DMS153 treated with DMSO at 0.1 percent for 48 hours (cell line): ENCODE data around the gene RAD9A.

Experiments used
- DNase-seq: peaks from one replicate; lab custom pipeline; 2025; ENCODE audit not compliant: unreplicated experiment; lab: John Stamatoyannopoulos, UW

The RAD9A gene

GRCh38 chr11:67437809-67438157 lies 46.0 kb downstream of the RAD9A start:
- DNase-seq: no peak

GRCh38 chr11:67438158-67438902 lies 46.5 kb downstream of the RAD9A start:
- DNase-seq: no peak

GRCh38 chr11:67439321-67440228 lies 47.8 kb downstream of the RAD9A start:
- no peak for DNase-seq

GRCh38 chr11:67440229-67441097 lies 48.7 kb downstream of the RAD9A start:
- DNase-seq: no peak

- no peak for DNase-seq
Observed at GRCh38 chr11:67441098-67441563, 49.3 kb downstream of the RAD9A start.

GRCh38 chr11:67441731-67442351 lies 50.1 kb downstream of the RAD9A start:
- no peak for DNase-seq

GRCh38 chr11:67442504-67443404 lies 51.0 kb downstream of the RAD9A start:
- no peak for DNase-seq

- no peak for DNase-seq
Observed at GRCh38 chr11:67445515-67445914, 53.7 kb downstream of the RAD9A start.
